CD8-positive, alpha-beta memory T cell (primary cell): ENCODE results near the gene TRAF3IP1. TPM values are rescaled to one million over a fixed set of nuclear protein-coding genes. Genes with fewer than 3 reads are reported as not detected.
A peak's percentile ranks its signal among the peaks of the same experiment; 100 is the strongest.

Source experiments
- CTCF ChIA-PET: fragments of 350-600 bp; sonication (Branson Sonifier 250); formaldehyde crosslinking; loops from one replicate; lab custom pipeline; 2021; ENCODE audit warnings: antibody characterized with exemption; lab: Charles Lee
- POLR2A ChIA-PET: fragments of 350-600 bp; sonication (Branson Sonifier 250); formaldehyde crosslinking; loops from one replicate; lab custom pipeline; 2021; ENCODE audit warnings: antibody characterized with exemption; lab: Charles Lee
- DNase-seq, 5 donors: peaks; one replicate each; pipeline versions ENCODE4 v3.0.0 to v3.0.0-alpha.2; 2020 to 2022; ENCODE audit warnings: mixed read lengths in 1 of 5
- H3K27ac ChIP-seq: one replicate; pipeline ENCODE4 v1.7.0; 2013; ENCODE audit warnings: low read depth, mild to moderate bottlenecking, low read length, moderate library complexity
- H3K27me3 ChIP-seq: 2 replicates; pipeline ENCODE4 v1.7.0; 2013; ENCODE audit warnings: low read length, mild to moderate bottlenecking; ENCODE audit not compliant: insufficient read depth, poor library complexity, severe bottlenecking
- H3K36me3 ChIP-seq: 2 replicates; pipeline ENCODE4 v1.7.0; 2013; ENCODE audit warnings: mild to moderate bottlenecking, low read length, moderate library complexity; ENCODE audit not compliant: insufficient read depth
- H3K4me1 ChIP-seq: 2 replicates; pipeline ENCODE4 v1.7.0; 2013; ENCODE audit warnings: mild to moderate bottlenecking, low read length, moderate library complexity; ENCODE audit not compliant: insufficient read depth
- H3K4me3 ChIP-seq: 2 replicates; pipeline ENCODE4 v1.7.0; 2013; ENCODE audit warnings: mild to moderate bottlenecking, low read length
- H3K9me3 ChIP-seq: 2 replicates; pipeline ENCODE4 v1.7.0; 2013; ENCODE audit warnings: mild to moderate bottlenecking, low read length
- H3K27ac Mint-ChIP-seq, 8 donors: one replicate each; pipeline ENCODE4 v1.8.0; 2020 to 2021; ENCODE audit warnings: mixed read lengths in 8 of 8, mild to moderate bottlenecking in 6 of 8, inconsistent platforms in 3 of 8, moderate library complexity in 3 of 8
- H3K27me3 Mint-ChIP-seq, 2 donors: one replicate each; pipeline ENCODE4 v1.8.0; 2020 to 2021; ENCODE audit warnings: mixed read lengths in 2 of 2, mild to moderate bottlenecking in 1 of 2, moderate library complexity in 1 of 2
- H3K36me3 Mint-ChIP-seq, 3 donors: one replicate each; pipeline ENCODE4 v1.8.0; 2020 to 2021; ENCODE audit warnings: mixed read lengths in 3 of 3, inconsistent platforms in 1 of 3, mild to moderate bottlenecking in 1 of 3
- H3K4me1 Mint-ChIP-seq, 3 donors: one replicate each; pipeline ENCODE4 v1.8.0; 2020 to 2021; ENCODE audit warnings: mixed read lengths in 3 of 3, inconsistent platforms in 1 of 3, mild to moderate bottlenecking in 1 of 3
- H3K4me3 Mint-ChIP-seq, 7 donors: one replicate each; pipeline ENCODE4 v1.8.0; 2020 to 2021; ENCODE audit warnings: mixed read lengths in 7 of 7, mild to moderate bottlenecking in 6 of 7, moderate library complexity in 4 of 7, inconsistent platforms in 2 of 7
- H3K9me3 Mint-ChIP-seq, 5 donors: one replicate each; pipeline ENCODE4 v1.8.0; 2020 to 2022; ENCODE audit warnings: mixed read lengths in 5 of 5, mild to moderate bottlenecking in 3 of 5, moderate library complexity in 2 of 5, inconsistent platforms in 1 of 5
- polyA plus RNA-seq: library from polyadenylated mRNA; unstranded; fragments of 300-500 nt; fragmentation: Illumina TruSeq; gene quantifications from one replicate; pipeline ENCODE4 v1.2.3, GENCODE V29; 2021
- total RNA-seq, 2 experiments: library from RNA; stranded (reverse); gene quantifications; one replicate each; pipeline ENCODE4 v1.2.3, GENCODE V29; 2021

The TRAF3IP1 gene
- total and polyA plus RNA-seq, 3 experiments from 2014 or later, result 10.2 to 15.9 (median 14.7) TPM

- peak overlapping the region; percentile 85 to 95 (median 90) for H3K4me3 Mint-ChIP-seq
- H3K9me3 Mint-ChIP-seq, result no peaks in the 10 kb centered on the region
- peaks cover 0 to 3% of the 10 kb centered on the region in 2 donors for H3K27me3 Mint-ChIP-seq
- POLR2A ChIA-PET, result interaction anchor here (0.7 to 2.0 kb wide), 5 partner anchors 49 to 1111 kb away, joined by 3 to 8 read pairs (median 4); partner anchors contain the start of genes HDAC4, HES6 and ILKAP
- Histone ChIP-seq H3K36me3 (no peaks in the 10 kb centered on the region), H3K27ac (peak overlapping the region; percentile 91), H3K4me1 (peaks cover 23% of the 10 kb centered on the region), H3K27me3 (no peaks in the 10 kb centered on the region), H3K4me3 (peak overlapping the region; percentile 40), H3K9me3 (no peaks in the 10 kb centered on the region)
- no peak for DNase-seq
- H3K27ac Mint-ChIP-seq, result peak overlapping the region; percentile 88 to 98 (median 94)
- CTCF ChIA-PET, result interaction anchor here (1.4 kb wide), 1 partner anchor 10 kb away, joined by 3 read pairs; no protein-coding TSS in a partner anchor
- H3K36me3 Mint-ChIP-seq, result peaks cover 0 to 5% (median 0%) of the 10 kb centered on the region in 3 donors
- peaks cover 31 to 48% (median 38%) of the 10 kb centered on the region in 3 donors for H3K4me1 Mint-ChIP-seq
Observed at GRCh38 chr2:238289574-238289973, 30.7 kb upstream of the TRAF3IP1 start.

DNA sequence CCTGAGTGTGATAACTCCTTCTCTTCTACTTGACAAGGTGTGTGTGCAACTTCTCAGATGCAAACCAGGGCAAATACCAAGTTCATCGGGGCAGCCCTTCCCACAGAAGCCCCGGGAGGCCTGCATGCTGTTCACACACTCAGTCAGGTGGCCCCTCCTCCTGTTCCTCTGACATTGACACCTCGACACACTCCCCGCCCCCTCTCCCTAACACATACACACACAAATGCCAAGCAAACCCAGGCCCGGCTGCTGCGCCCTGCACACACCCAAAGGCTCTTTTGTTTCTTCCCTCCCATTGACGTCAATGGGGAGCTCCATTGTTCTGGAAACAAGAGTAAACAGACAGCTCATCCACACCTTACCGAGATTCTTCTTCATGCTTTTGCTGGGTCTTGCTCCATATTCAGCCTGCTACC, 30.2 kb upstream of the TRAF3IP1 start:
- Histone ChIP-seq H3K27me3 (no peaks in the 10 kb centered on the region), H3K27ac (peak overlapping the region; percentile 91), H3K4me3 (peak overlapping the region; percentile 40), H3K36me3 (no peaks in the 10 kb centered on the region), H3K9me3 (no peaks in the 10 kb centered on the region), H3K4me1 (peaks cover 23% of the 10 kb centered on the region)
- peaks cover 30 to 46% (median 38%) of the 10 kb centered on the region in 3 donors for H3K4me1 Mint-ChIP-seq
- peaks cover 0 to 5% (median 0%) of the 10 kb centered on the region in 3 donors for H3K36me3 Mint-ChIP-seq
- peak in 4 of 5 donors; percentile 37 to 79 (median 56) for DNase-seq
- ChIA-PET POLR2A (no interaction called here), CTCF (no interaction called here)
- H3K4me3 Mint-ChIP-seq, result peak overlapping the region; percentile 85 to 95 (median 90)
- no peaks in the 10 kb centered on the region for H3K9me3 Mint-ChIP-seq
- peak overlapping the region; percentile 88 to 98 (median 94) for H3K27ac Mint-ChIP-seq
- H3K27me3 Mint-ChIP-seq, result peaks cover under 1 to 4% of the 10 kb centered on the region in 2 donors

DNA sequence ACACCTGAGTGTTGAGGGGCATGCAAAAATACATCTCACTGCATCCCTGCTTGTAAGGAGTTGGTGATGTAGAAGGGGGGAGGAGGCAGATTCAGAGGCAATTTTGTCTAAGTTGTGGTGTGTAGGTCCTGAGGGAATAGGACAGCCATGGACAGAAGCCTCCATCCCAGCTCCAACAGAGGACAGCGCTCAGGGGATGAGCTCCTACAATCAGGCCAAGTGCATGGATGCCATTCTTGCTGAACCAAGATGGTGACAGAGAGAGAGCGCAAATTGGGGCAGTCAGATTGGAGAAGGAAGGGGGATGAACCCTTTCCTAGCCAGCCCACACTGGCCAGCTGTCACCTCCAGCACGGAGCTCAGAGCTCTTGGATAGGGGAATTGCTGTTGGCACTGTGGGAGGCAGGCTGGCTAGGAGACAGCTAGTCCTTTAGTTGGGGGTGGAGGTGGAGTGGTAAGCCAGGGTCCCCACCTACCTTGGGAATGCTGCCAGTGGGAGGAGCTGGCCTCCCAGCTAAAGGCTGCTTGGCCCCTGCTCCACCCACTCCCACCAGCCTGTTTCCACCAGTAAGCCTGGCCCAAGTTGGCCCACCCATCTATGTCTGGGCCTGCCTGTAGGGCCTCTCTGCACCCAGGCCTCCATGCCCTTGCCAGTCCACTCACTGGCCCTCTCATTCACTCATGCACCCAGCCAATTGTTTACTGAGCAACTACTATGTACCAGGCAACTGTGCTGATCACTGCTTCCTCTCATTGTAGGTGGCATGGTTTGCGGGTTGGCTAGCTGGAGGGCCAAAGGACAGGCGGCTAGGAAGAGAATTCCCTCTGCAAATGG, 29.4 kb upstream of the TRAF3IP1 start:
- Histone ChIP-seq H3K36me3 (no peaks in the 10 kb centered on the region), H3K4me3 (no peak overlapping the region), H3K27me3 (no peaks in the 10 kb centered on the region), H3K9me3 (no peaks in the 10 kb centered on the region), H3K4me1 (peaks cover 23% of the 10 kb centered on the region), H3K27ac (no peak overlapping the region)
- no peaks in the 10 kb centered on the region for H3K9me3 Mint-ChIP-seq
- DNase-seq, result peak in 1 of 5 donors; percentile 44
- CTCF ChIA-PET, result no interaction called here
- H3K36me3 Mint-ChIP-seq, result peaks cover 0 to 5% (median 0%) of the 10 kb centered on the region in 3 donors
- POLR2A ChIA-PET, result no interaction called here
- H3K4me1 Mint-ChIP-seq, result peaks cover 30 to 43% (median 35%) of the 10 kb centered on the region in 3 donors
- peak overlapping the region; percentile 64 to 98 (median 93) for H3K27ac Mint-ChIP-seq
- H3K4me3 Mint-ChIP-seq, result peak overlapping the region in 3 of 7 donors; percentile 89 to 93 (median 90)
- peaks cover 3 to 7% of the 10 kb centered on the region in 2 donors for H3K27me3 Mint-ChIP-seq

DNA sequence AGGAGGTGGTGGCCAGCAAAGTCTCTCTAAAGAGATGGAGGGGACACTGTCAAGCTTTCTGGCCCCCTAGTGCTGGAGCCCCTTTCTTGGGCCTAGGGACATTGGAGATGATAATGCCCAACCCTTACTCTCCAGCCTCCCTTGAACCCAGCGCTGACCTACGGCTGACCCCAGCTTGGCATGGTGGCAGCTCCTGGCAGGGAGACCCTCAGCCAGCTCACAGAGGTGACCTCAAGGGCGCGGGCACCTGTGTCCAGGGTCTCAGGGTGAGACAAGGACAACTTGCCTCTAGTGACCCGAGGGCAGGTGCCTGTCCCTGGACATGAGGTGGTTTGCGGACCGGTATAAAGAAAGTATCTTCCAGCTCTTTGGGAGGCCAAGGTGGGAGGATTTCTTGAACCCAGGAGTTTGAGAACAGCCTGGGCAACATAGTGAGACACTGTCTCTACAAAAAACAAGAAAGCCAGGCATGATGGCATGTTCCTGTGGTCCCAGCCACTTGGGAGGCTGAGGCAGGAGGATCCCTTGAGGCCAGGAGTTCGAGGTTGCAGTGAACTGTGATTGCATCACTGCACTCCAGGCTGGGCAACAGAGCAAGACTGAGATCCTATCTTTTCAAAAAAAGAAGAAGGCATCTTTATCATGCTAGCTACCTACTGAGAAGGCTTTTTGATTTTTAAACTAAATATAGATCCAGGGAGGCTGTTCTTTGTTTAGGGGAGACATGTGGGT, 28.6 kb upstream of the TRAF3IP1 start:
- H3K4me3 ChIP-seq, result no peak overlapping the region
- peaks cover 0 to 5% (median 0%) of the 10 kb centered on the region in 3 donors for H3K36me3 Mint-ChIP-seq
- H3K4me3 Mint-ChIP-seq, result peak overlapping the region in 1 of 7 donors; percentile 57
- H3K4me1 ChIP-seq, result peaks cover 23% of the 10 kb centered on the region
- peak in 1 of 5 donors; percentile 42 for DNase-seq
- POLR2A ChIA-PET, result no interaction called here
- H3K9me3 Mint-ChIP-seq, result no peaks in the 10 kb centered on the region
- CTCF ChIA-PET, result no interaction called here
- no peaks in the 10 kb centered on the region for H3K9me3 ChIP-seq
- no peaks in the 10 kb centered on the region for H3K36me3 ChIP-seq
- peaks cover 27 to 37% (median 27%) of the 10 kb centered on the region in 3 donors for H3K4me1 Mint-ChIP-seq
- H3K27me3 Mint-ChIP-seq, result peaks cover 3 to 7% of the 10 kb centered on the region in 2 donors
- peak overlapping the region in 2 of 8 donors; percentile 43 to 92 for H3K27ac Mint-ChIP-seq
- H3K27me3 ChIP-seq, result no peaks in the 10 kb centered on the region
- H3K27ac ChIP-seq, result no peak overlapping the region

DNA sequence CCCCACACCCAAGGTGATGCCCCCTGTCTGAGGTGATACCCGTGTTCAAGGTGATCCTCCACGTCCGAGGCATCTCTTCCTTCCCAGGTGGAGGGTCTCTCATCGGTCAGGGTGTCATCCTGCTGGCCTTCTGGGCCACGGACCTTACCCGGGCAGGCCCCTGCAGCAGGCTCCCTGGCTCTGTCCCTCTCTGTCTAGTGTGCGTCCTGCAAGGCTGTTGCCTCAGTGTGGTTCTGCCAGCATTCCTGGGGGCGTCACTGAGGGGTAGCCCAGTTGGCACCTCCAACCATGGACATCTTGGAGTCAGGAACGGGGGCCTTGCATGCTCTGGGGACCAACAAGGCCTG, 26.3 kb upstream of the TRAF3IP1 start:
- Histone ChIP-seq H3K36me3 (no peaks in the 10 kb centered on the region), H3K27me3 (no peaks in the 10 kb centered on the region), H3K9me3 (no peaks in the 10 kb centered on the region), H3K27ac (no peak overlapping the region), H3K4me3 (no peak overlapping the region), H3K4me1 (peaks cover 10% of the 10 kb centered on the region)
- H3K9me3 Mint-ChIP-seq, result no peaks in the 10 kb centered on the region
- POLR2A ChIA-PET, result no interaction called here
- no peak overlapping the region for H3K4me3 Mint-ChIP-seq
- H3K27ac Mint-ChIP-seq, result no peak overlapping the region
- CTCF ChIA-PET, result no interaction called here
- no peak for DNase-seq
- peaks cover 14 to 18% (median 16%) of the 10 kb centered on the region in 3 donors for H3K4me1 Mint-ChIP-seq
- peaks cover 3 to 17% of the 10 kb centered on the region in 2 donors for H3K27me3 Mint-ChIP-seq
- peaks cover 0 to 1% (median 0%) of the 10 kb centered on the region in 3 donors for H3K36me3 Mint-ChIP-seq

DNA sequence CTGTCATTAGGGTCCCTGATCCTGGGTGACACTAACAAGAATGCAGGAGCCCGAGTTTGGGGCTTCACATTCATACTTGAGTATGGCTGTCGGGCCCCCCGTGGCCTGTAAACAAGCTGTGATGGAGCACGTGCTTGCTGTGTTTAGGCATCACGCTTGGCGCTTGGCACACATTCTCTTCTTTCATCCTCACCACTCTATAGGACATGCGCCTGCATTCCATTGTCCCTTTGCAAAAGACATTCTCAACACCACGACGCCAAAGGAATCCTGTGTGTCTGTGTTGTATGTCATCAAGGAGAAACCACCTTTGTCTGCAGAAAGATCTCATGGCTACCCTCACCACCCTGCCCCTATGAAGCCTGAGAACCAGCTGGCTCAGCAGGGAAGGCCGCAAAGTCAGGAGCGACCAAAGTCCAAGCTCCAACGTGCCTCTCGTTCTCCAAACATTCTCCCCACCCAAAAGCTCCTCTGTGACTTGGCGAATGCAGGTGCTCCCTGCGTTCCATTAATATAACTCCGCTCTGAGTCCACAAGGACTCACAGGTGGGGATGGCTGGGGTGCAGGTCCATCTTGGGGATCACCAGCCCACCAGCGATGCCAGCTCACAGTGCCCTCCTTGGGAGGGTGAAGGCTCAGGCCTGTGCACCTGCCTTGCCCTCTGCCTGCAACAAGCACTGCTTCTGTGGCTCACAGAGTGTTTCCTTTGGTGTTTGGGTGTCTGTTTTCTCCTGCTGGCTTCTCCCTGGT, 25.8 kb upstream of the TRAF3IP1 start:
- no peaks in the 10 kb centered on the region for H3K9me3 ChIP-seq
- H3K4me3 ChIP-seq, result no peak overlapping the region
- no peak overlapping the region for H3K27ac ChIP-seq
- H3K4me1 ChIP-seq, result peaks cover 7% of the 10 kb centered on the region
- H3K4me1 Mint-ChIP-seq, result peaks cover 10 to 13% (median 11%) of the 10 kb centered on the region in 3 donors
- H3K9me3 Mint-ChIP-seq, result no peaks in the 10 kb centered on the region
- no peaks in the 10 kb centered on the region for H3K36me3 Mint-ChIP-seq
- peak overlapping the region in 1 of 7 donors; percentile 50 for H3K4me3 Mint-ChIP-seq
- H3K27me3 Mint-ChIP-seq, result peaks cover 3 to 17% of the 10 kb centered on the region in 2 donors
- CTCF ChIA-PET, result no interaction called here
- no peaks in the 10 kb centered on the region for H3K36me3 ChIP-seq
- POLR2A ChIA-PET, result no interaction called here
- H3K27me3 ChIP-seq, result no peaks in the 10 kb centered on the region
- no peak overlapping the region for H3K27ac Mint-ChIP-seq
- peak in 1 of 5 donors; percentile 21 for DNase-seq

- CTCF ChIA-PET, result no interaction called here
- no peak overlapping the region for H3K4me3 ChIP-seq
Observed at GRCh38 chr2:238295144-238296112, 24.9 kb upstream of the TRAF3IP1 start.

More at GRCh38 chr2:238295144-238296112, 24.9 kb upstream of the TRAF3IP1 start:
- Histone ChIP-seq H3K4me1 (no peaks in the 10 kb centered on the region), H3K27me3 (no peaks in the 10 kb centered on the region), H3K27ac (no peak overlapping the region), H3K36me3 (no peaks in the 10 kb centered on the region), H3K9me3 (no peaks in the 10 kb centered on the region)
- POLR2A ChIA-PET, result no interaction called here
- Mint-ChIP-seq H3K27me3 (peaks cover 3 to 17% of the 10 kb centered on the region in 2 donors), H3K4me1 (peaks cover 2 to 4% (median 3%) of the 10 kb centered on the region in 3 donors), H3K9me3 (no peaks in the 10 kb centered on the region), H3K27ac (no peak overlapping the region), H3K4me3 (peak overlapping the region in 1 of 7 donors; percentile 50), H3K36me3 (no peaks in the 10 kb centered on the region)
- DNase-seq, result peak in 1 of 5 donors; percentile 25
